Measurements from ENCODE around the gene TBL1Y. TPM values are rescaled to one million over a fixed set of nuclear protein-coding genes. Genes with fewer than 3 reads are reported as not detected.

Gene TBL1Y
- total RNA-seq, 1 donor: not detected

GRCh38 chrY:7016521-7016920 lies 106.0 kb downstream of the TBL1Y start:
- Histone ChIP-seq H3K4me3 (ENCODE audit: insufficient read depth, low read length) (no peak overlapping the region), H3K9me3 (ENCODE audit: low read depth, low read length) (no peaks in the 10 kb centered on the region), H3K4me2 (ENCODE audit: insufficient read depth, low read length) (no peak overlapping the region), H2AFZ (ENCODE audit: low read length) (no peak overlapping the region), H3K27me3 (ENCODE audit: insufficient read depth, low read length) (no peaks in the 10 kb centered on the region), H3K79me2 (ENCODE audit: insufficient read depth, low read length) (no peaks in the 10 kb centered on the region), H4K20me1 (ENCODE audit: insufficient read depth, low read length) (no peaks in the 10 kb centered on the region), H3K27ac (ENCODE audit: low read depth, low read length) (no peak overlapping the region), H3K4me1 (ENCODE audit: insufficient read depth, low read length) (no peaks in the 10 kb centered on the region), H3K36me3 (ENCODE audit: insufficient read depth, low read length) (no peaks in the 10 kb centered on the region)
- TF ChIP-seq CTCF (IDR thresholded peaks at IDR 0.05; ENCODE audit: extremely low read depth, low read depth, low read length): no peak
- DNase-seq (ENCODE audit: insufficient read length, low spot score, missing footprints): no peak

- no peaks in the 10 kb centered on the region for H4K20me1 ChIP-seq (ENCODE audit: insufficient read depth, low read length)
- no peaks in the 10 kb centered on the region for H3K27me3 ChIP-seq (ENCODE audit: insufficient read depth, low read length)
- no peak overlapping the region for H3K4me2 ChIP-seq (ENCODE audit: insufficient read depth, low read length)
- no peak overlapping the region for H3K4me3 ChIP-seq (ENCODE audit: insufficient read depth, low read length)
- DNase-seq (ENCODE audit: insufficient read length, low spot score, missing footprints): no peak
- H3K36me3 ChIP-seq (ENCODE audit: insufficient read depth, low read length): no peaks in the 10 kb centered on the region
- TF ChIP-seq CTCF (IDR thresholded peaks at IDR 0.05; ENCODE audit: extremely low read depth, low read depth, low read length): no peak
- no peaks in the 10 kb centered on the region for H3K79me2 ChIP-seq (ENCODE audit: insufficient read depth, low read length)
- H2AFZ ChIP-seq (ENCODE audit: low read length): no peak overlapping the region
- H3K9me3 ChIP-seq (ENCODE audit: low read depth, low read length): no peaks in the 10 kb centered on the region
- no peaks in the 10 kb centered on the region for H3K4me1 ChIP-seq (ENCODE audit: insufficient read depth, low read length)
- H3K27ac ChIP-seq (ENCODE audit: low read depth, low read length): no peak overlapping the region
Measured at GRCh38 chrY:7017244-7018080, 107.0 kb downstream of the TBL1Y start.

- no peaks in the 10 kb centered on the region for H3K27me3 ChIP-seq (ENCODE audit: insufficient read depth, low read length)
- H3K36me3 ChIP-seq (ENCODE audit: insufficient read depth, low read length): no peaks in the 10 kb centered on the region
- no peak for TF ChIP-seq CTCF (IDR thresholded peaks at IDR 0.05; ENCODE audit: extremely low read depth, low read depth, low read length)
Measured at GRCh38 chrY:7039037-7039436, 128.5 kb downstream of the TBL1Y start.

GRCh38 chrY:7040662-7041061 lies 130.2 kb downstream of the TBL1Y start:
- H3K4me1 ChIP-seq (ENCODE audit: insufficient read depth, low read length): no peaks in the 10 kb centered on the region
- no peak overlapping the region for H3K27ac ChIP-seq (ENCODE audit: low read depth, low read length)
- H3K9me3 ChIP-seq (ENCODE audit: low read depth, low read length): no peaks in the 10 kb centered on the region
- no peak overlapping the region for H3K4me2 ChIP-seq (ENCODE audit: insufficient read depth, low read length)
- no peaks in the 10 kb centered on the region for H4K20me1 ChIP-seq (ENCODE audit: insufficient read depth, low read length)
- no peak for DNase-seq (ENCODE audit: insufficient read length, low spot score, missing footprints)
- no peak overlapping the region for H3K4me3 ChIP-seq (ENCODE audit: insufficient read depth, low read length)
- H3K79me2 ChIP-seq (ENCODE audit: insufficient read depth, low read length): no peaks in the 10 kb centered on the region
- no peaks in the 10 kb centered on the region for H3K27me3 ChIP-seq (ENCODE audit: insufficient read depth, low read length)
- no peak for TF ChIP-seq CTCF (IDR thresholded peaks at IDR 0.05; ENCODE audit: extremely low read depth, low read depth, low read length)
- no peak overlapping the region for H2AFZ ChIP-seq (ENCODE audit: low read length)
- H3K36me3 ChIP-seq (ENCODE audit: insufficient read depth, low read length): no peaks in the 10 kb centered on the region

More at GRCh38 chrY:7039037-7039436, 128.5 kb downstream of the TBL1Y start:
- Histone ChIP-seq H2AFZ (ENCODE audit: low read length) (no peak overlapping the region), H3K4me3 (ENCODE audit: insufficient read depth, low read length) (no peak overlapping the region), H3K4me2 (ENCODE audit: insufficient read depth, low read length) (no peak overlapping the region), H3K4me1 (ENCODE audit: insufficient read depth, low read length) (no peaks in the 10 kb centered on the region), H4K20me1 (ENCODE audit: insufficient read depth, low read length) (no peaks in the 10 kb centered on the region), H3K9me3 (ENCODE audit: low read depth, low read length) (no peaks in the 10 kb centered on the region), H3K79me2 (ENCODE audit: insufficient read depth, low read length) (no peaks in the 10 kb centered on the region), H3K27ac (ENCODE audit: low read depth, low read length) (no peak overlapping the region)
- no peak for DNase-seq (ENCODE audit: insufficient read length, low spot score, missing footprints)

Measured in osteoblast (primary cell).